Measurements from ENCODE around the gene FSD1L. TPM values are rescaled to one million over a fixed set of nuclear protein-coding genes. Genes with fewer than 3 reads are reported as not detected.

The FSD1L gene
- polyA plus RNA-seq, 2 of the 4 experiments (the other 2 are of a cell fraction), result 3.2 to 8.5 TPM

DNA sequence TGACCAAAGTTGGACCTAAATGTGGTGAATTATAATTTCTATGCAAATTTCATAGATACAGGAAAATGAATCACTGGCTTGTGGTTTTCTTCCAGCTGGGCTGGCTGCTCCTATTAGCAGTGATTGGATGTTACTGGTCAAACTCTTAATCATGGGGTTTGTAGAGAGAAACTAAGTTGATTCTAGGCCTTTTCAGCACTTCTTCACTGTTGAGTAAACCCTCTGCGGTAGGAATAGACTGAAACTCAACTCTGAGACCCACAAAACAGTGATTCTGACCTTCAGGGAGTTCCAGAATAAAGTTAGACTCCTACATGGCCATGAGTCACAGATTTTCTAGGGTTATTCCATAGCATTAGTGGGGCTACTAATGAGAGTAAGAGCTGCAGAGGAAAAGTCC is 62.2 kb downstream of the FSD1L start:
- no peaks in the 10 kb centered on the region for H3K9me3 ChIP-seq
- WGBS (ENCODE audit: missing lambda C conversion rate), result 92% methylated on average over 1 of the region's 1 CpG
- FAIRE-seq (no peak), ATAC-seq (no peak), DNase-seq (ENCODE audit: low read depth in 1 of 2, low spot score in 1 of 2) (no peak)
- no peak for TF ChIP-seq POLR2AphosphoS2 (conservative IDR thresholded peaks at IDR 0.05; ENCODE audit: low read length)
- TF ChIP-seq, protein P1, sequence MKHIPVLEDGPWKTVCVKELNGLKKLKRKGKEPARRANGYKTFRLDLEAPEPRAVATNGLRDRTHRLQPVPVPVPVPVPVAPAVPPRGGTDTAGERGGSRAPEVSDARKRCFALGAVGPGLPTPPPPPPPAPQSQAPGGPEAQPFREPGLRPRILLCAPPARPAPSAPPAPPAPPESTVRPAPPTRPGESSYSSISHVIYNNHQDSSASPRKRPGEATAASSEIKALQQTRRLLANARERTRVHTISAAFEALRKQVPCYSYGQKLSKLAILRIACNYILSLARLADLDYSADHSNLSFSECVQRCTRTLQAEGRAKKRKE (CRISPR knock-in tag; IDR thresholded peaks at IDR 0.05; ENCODE audit: low read depth), result no peak
- TF ChIP-seq NFE2L2 (conservative IDR thresholded peaks at IDR 0.05; ENCODE audit: low read length), result no peak
- no peak for TF ChIP-seq MAFK (IDR thresholded peaks at IDR 0.05; ENCODE audit: partially characterized antibody)
- no peak for TF ChIP-seq RAD21 (conservative IDR thresholded peaks at IDR 0.05 in 1 of 2, IDR thresholded peaks at IDR 0.05 in 1 of 2)
- TF ChIP-seq HOXA7 (CRISPR knock-in tag; IDR thresholded peaks at IDR 0.05), result no peak
- TF ChIP-seq EHF (CRISPR knock-in tag; IDR thresholded peaks at IDR 0.05), result no peak
- TF ChIP-seq RFX5 (IDR thresholded peaks at IDR 0.05), result no peak
- no peak for TF ChIP-seq RCOR1 (IDR thresholded peaks at IDR 0.05; ENCODE audit: low read depth, low read length)
- no peak for TF ChIP-seq NR3C1 (IDR thresholded peaks at IDR 0.05)
- TF ChIP-seq HOXB13 (CRISPR knock-in tag; IDR thresholded peaks at IDR 0.05; ENCODE audit: low read depth), result no peak
- TF ChIP-seq MYC (IDR thresholded peaks at IDR 0.05; ENCODE audit: borderline replicate concordance, low read length), result no peak
- TF ChIP-seq CHD2 (IDR thresholded peaks at IDR 0.05; ENCODE audit: low read length, partially characterized antibody), result no peak
- TF ChIP-seq, protein P2, sequence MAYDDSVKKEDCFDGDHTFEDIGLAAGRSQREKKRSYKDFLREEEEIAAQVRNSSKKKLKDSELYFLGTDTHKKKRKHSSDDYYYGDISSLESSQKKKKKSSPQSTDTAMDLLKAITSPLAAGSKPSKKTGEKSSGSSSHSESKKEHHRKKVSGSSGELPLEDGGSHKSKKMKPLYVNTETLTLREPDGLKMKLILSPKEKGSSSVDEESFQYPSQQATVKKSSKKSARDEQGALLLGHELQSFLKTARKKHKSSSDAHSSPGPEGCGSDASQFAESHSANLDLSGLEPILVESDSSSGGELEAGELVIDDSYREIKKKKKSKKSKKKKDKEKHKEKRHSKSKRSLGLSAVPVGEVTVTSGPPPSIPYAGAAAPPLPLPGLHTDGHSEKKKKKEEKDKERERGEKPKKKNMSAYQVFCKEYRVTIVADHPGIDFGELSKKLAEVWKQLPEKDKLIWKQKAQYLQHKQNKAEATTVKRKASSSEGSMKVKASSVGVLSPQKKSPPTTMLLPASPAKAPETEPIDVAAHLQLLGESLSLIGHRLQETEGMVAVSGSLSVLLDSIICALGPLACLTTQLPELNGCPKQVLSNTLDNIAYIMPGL (CRISPR knock-in tag; IDR thresholded peaks at IDR 0.05; ENCODE audit: borderline replicate concordance), result no peak
- no peak for TF ChIP-seq CBX2 (IDR thresholded peaks at IDR 0.05; ENCODE audit: borderline replicate concordance, low read depth)
- ChIA-PET CTCF (no interaction called here), POLR2A (no interaction called here)
- no peak overlapping the region for H3K4me3 ChIP-seq
- no peak overlapping the region for H3K4me2 ChIP-seq
- H3K4me1 ChIP-seq, result peaks cover 12% of the 10 kb centered on the region
- H3K27ac ChIP-seq, result no peak overlapping the region

DNA sequence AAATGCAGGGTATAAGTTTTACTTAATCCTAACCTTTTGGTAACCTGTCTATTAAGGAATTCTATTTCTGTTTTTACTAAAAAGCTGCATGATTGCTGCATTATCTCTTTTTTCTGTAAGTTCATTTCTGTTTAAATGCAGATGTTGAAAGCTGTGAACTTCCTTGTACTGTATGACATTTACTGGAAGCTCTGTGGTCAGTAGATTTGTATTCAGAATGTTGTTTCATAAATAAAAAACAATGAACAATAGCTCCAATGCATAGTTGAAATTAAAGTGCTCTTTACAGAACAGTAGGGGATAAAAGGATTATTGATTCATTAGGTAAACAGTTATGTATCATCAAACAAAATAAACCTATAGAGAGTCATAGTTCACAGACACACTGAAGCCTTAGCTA is 63.6 kb downstream of the FSD1L start:
- H3K4me1 ChIP-seq, result peaks cover 10% of the 10 kb centered on the region
- no peak overlapping the region for H3K4me2 ChIP-seq
- no peak for FAIRE-seq
- H3K27ac ChIP-seq, result no peak overlapping the region
- no peak for DNase-seq (ENCODE audit: low read depth in 1 of 2, low spot score in 1 of 2)
- no peak for ATAC-seq
- peaks cover 3% of the 10 kb centered on the region; the same call in 1 of the 3 replicates for H3K9me3 ChIP-seq
- H3K4me3 ChIP-seq, result no peak overlapping the region
- CTCF ChIA-PET, result interaction anchor here (0.7 kb wide), 1 partner anchor 80 kb away, joined by 3 read pairs; no protein-coding TSS in a partner anchor
- TF ChIP-seq POLR2AphosphoS2 (conservative IDR thresholded peaks at IDR 0.05; ENCODE audit: low read length) (no peak), HOXB13 (CRISPR knock-in tag; IDR thresholded peaks at IDR 0.05; ENCODE audit: low read depth) (no peak), RNF2 (IDR thresholded peaks at IDR 0.05; ENCODE audit: borderline replicate concordance, low read depth) (no peak), JUN (IDR thresholded peaks at IDR 0.05) (no peak), CBX2 (IDR thresholded peaks at IDR 0.05; ENCODE audit: borderline replicate concordance, low read depth) (no peak), FOSL2 (IDR thresholded peaks at IDR 0.05) (no peak), FOSL2 (CRISPR knock-in tag; IDR thresholded peaks at IDR 0.05) (no peak), TFCP2L1 (CRISPR knock-in tag; IDR thresholded peaks at IDR 0.05) (no peak), ESRRA (IDR thresholded peaks at IDR 0.05; ENCODE audit: borderline replicate concordance, low read length) (no peak)
- TF ChIP-seq, protein P2 (CRISPR knock-in tag; IDR thresholded peaks at IDR 0.05; ENCODE audit: borderline replicate concordance), result no peak
- TF ChIP-seq, protein P3, sequence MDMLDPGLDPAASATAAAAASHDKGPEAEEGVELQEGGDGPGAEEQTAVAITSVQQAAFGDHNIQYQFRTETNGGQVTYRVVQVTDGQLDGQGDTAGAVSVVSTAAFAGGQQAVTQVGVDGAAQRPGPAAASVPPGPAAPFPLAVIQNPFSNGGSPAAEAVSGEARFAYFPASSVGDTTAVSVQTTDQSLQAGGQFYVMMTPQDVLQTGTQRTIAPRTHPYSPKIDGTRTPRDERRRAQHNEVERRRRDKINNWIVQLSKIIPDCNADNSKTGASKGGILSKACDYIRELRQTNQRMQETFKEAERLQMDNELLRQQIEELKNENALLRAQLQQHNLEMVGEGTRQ (IDR thresholded peaks at IDR 0.05), result no peak
- TF ChIP-seq, protein P4, sequence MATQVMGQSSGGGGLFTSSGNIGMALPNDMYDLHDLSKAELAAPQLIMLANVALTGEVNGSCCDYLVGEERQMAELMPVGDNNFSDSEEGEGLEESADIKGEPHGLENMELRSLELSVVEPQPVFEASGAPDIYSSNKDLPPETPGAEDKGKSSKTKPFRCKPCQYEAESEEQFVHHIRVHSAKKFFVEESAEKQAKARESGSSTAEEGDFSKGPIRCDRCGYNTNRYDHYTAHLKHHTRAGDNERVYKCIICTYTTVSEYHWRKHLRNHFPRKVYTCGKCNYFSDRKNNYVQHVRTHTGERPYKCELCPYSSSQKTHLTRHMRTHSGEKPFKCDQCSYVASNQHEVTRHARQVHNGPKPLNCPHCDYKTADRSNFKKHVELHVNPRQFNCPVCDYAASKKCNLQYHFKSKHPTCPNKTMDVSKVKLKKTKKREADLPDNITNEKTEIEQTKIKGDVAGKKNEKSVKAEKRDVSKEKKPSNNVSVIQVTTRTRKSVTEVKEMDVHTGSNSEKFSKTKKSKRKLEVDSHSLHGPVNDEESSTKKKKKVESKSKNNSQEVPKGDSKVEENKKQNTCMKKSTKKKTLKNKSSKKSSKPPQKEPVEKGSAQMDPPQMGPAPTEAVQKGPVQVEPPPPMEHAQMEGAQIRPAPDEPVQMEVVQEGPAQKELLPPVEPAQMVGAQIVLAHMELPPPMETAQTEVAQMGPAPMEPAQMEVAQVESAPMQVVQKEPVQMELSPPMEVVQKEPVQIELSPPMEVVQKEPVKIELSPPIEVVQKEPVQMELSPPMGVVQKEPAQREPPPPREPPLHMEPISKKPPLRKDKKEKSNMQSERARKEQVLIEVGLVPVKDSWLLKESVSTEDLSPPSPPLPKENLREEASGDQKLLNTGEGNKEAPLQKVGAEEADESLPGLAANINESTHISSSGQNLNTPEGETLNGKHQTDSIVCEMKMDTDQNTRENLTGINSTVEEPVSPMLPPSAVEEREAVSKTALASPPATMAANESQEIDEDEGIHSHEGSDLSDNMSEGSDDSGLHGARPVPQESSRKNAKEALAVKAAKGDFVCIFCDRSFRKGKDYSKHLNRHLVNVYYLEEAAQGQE (IDR thresholded peaks at IDR 0.05), result no peak
- POLR2A ChIA-PET, result no interaction called here
